CD4-positive, alpha-beta T cell (primary cell): ENCODE results near the gene FEM1A. TPM values are rescaled to one million over a fixed set of nuclear protein-coding genes. Genes with fewer than 3 reads are reported as not detected.
"Not testable (repeated sequence)": the region's sequence is repeated elsewhere in the genome, so short reads cannot be mapped to it uniquely, and the experiment has no call there.

Source experiments
- ATAC-seq: fragments of 200-7000 bp; cut with Tn5 transposase; one replicate; pipeline ENCODE4 v1.10.0; 2022; ENCODE audit warnings: mild to moderate bottlenecking; ENCODE audit not compliant: poor library complexity
- CTCF ChIA-PET: fragments of 350-600 bp; sonication (Branson Sonifier 250); formaldehyde crosslinking; loops from one replicate; lab custom pipeline; 2021; ENCODE audit warnings: antibody characterized with exemption, inconsistent platforms; lab: Charles Lee
- POLR2A ChIA-PET: fragments of 350-600 bp; sonication (Branson Sonifier 250); formaldehyde crosslinking; loops from one replicate; lab custom pipeline; 2021; ENCODE audit warnings: antibody characterized with exemption, inconsistent platforms; lab: Charles Lee
- DNase-seq, 14 experiments: peaks; one replicate each; pipeline ENCODE4 v3.0.0-alpha.2; 2013 to 2020; ENCODE audit warnings: mixed read lengths in 2 of 14
- H3K27ac ChIP-seq, 2 donors: one replicate each; pipeline versions ENCODE4 v1.5.1 to v1.7.0; 2013; ENCODE audit warnings: low read length in 2 of 2, low read depth in 1 of 2, mild to moderate bottlenecking in 1 of 2
- H3K27me3 ChIP-seq, 2 experiments: 1 replicate in 1 of 2; 2 replicates in 1 of 2; pipeline versions ENCODE4 v1.6.1 to v1.7.0; 2013; ENCODE audit warnings: low read length in 2 of 2, control low read depth in 1 of 2, mild to moderate bottlenecking in 1 of 2, moderate library complexity in 1 of 2; ENCODE audit not compliant: insufficient read depth in 2 of 2, control insufficient read depth in 1 of 2
- H3K36me3 ChIP-seq: one replicate; pipeline ENCODE4 v1.6.1; 2013; ENCODE audit warnings: low read length, control low read depth; ENCODE audit not compliant: insufficient read depth
- H3K4me1 ChIP-seq: one replicate; pipeline ENCODE4 v1.6.1; 2013; ENCODE audit warnings: low read length, control low read depth; ENCODE audit not compliant: insufficient read depth
- H3K4me3 ChIP-seq: one replicate; pipeline ENCODE4 v1.5.1; 2013; ENCODE audit warnings: mild to moderate bottlenecking, low read length, moderate library complexity
- H3K9me3 ChIP-seq, 2 experiments: 1 replicate in 1 of 2; 2 replicates in 1 of 2; pipeline versions ENCODE4 v1.6.1 to v1.7.0; 2013; ENCODE audit warnings: low read length in 2 of 2, mild to moderate bottlenecking in 2 of 2, control low read depth in 1 of 2, moderate library complexity in 1 of 2; ENCODE audit not compliant: control insufficient read depth in 1 of 2, insufficient read depth in 1 of 2
- H3K27ac Mint-ChIP-seq: one replicate; pipeline ENCODE4 v1.8.0; 2020; ENCODE audit warnings: mixed read lengths
- H3K27me3 Mint-ChIP-seq: one replicate; pipeline ENCODE4 v1.8.0; 2021; ENCODE audit warnings: mixed read lengths
- H3K36me3 Mint-ChIP-seq: one replicate; pipeline ENCODE4 v1.8.0; 2021; ENCODE audit warnings: low read depth, mixed read lengths
- H3K4me1 Mint-ChIP-seq: one replicate; pipeline ENCODE4 v1.8.0; 2021; ENCODE audit warnings: low read depth, mixed read lengths
- H3K4me3 Mint-ChIP-seq: one replicate; pipeline ENCODE4 v1.8.0; 2020; ENCODE audit warnings: mild to moderate bottlenecking, mixed read lengths
- H3K9me3 Mint-ChIP-seq: one replicate; pipeline ENCODE4 v1.8.0; 2020; ENCODE audit warnings: mixed read lengths
- CTCF ChIP-seq: fragments of 200-600 bp; IDR thresholded peaks from one replicate; pipeline ENCODE4 v1.8.0; 2022; ENCODE audit warnings: antibody characterized with exemption, mild to moderate bottlenecking
- intact Hi-C, 2 experiments: fragments of 100-400 bp; cut with DNase I in 1 of 2; cut with micrococcal nuclease in 1 of 2; formaldehyde crosslinking; loops; one replicate each; pipeline versions ENCODE4 v1.15.1 to v1.9.0; 2023 to 2025; cut with DNase I, micrococcal nuclease
- total RNA-seq, 174 experiments: library from RNA in 2 of 174; stranded (reverse) in 2 of 174; gene quantifications; one replicate each; pipeline ENCODE4 v1.2.3 and lab custom pipeline; 2021 to 2026

Gene FEM1A
- total RNA-seq, 2 experiments from 2014 or later = 11.8 to 12.1 TPM

GRCh38 chr19:4803736-4804695 lies 12.5 kb downstream of the FEM1A start:
- Mint-ChIP-seq H3K4me3 (no peak overlapping the region), H3K27ac (no peak overlapping the region), H3K9me3 (no peaks in the 10 kb centered on the region), H3K4me1 (no peaks in the 10 kb centered on the region), H3K27me3 (no peaks in the 10 kb centered on the region), H3K36me3 (no peaks in the 10 kb centered on the region)
- Histone ChIP-seq H3K4me3 (no peak overlapping the region), H3K36me3 (no peaks in the 10 kb centered on the region), H3K9me3 (no peaks in the 10 kb centered on the region), H3K27ac (no peak overlapping the region), H3K4me1 (peaks cover 7% of the 10 kb centered on the region), H3K27me3 (no peaks in the 10 kb centered on the region)
- intact Hi-C loops = loop anchor here (1.0 to 10.0 kb wide), 2 partner anchors 72 to 229 kb away; no protein-coding TSS in a partner anchor
- CTCF ChIA-PET = interaction anchor here (1.9 to 2.8 kb wide), 3 partner anchors 13 to 71 kb away, joined by 4 to 14 read pairs (median 5); partner anchors contain the start of gene FEM1A
- DNase-seq (peak; percentile 39 to 84 (median 58)), ATAC-seq (peak; percentile 99)
- POLR2A ChIA-PET = no interaction called here
- peak; percentile 84 for TF ChIP-seq CTCF

GRCh38 chr19:4805140-4805539 lies 13.6 kb downstream of the FEM1A start:
- H3K4me3 ChIP-seq, H3K4me1 Mint-ChIP-seq, H3K9me3 ChIP-seq, DNase-seq, H3K27ac Mint-ChIP-seq, H3K36me3 Mint-ChIP-seq, H3K27me3 ChIP-seq, H3K9me3 Mint-ChIP-seq, ATAC-seq, H3K27me3 Mint-ChIP-seq, H3K4me3 Mint-ChIP-seq, H3K27ac ChIP-seq, POLR2A ChIA-PET, H3K36me3 ChIP-seq: not testable (repeated sequence)
- intact Hi-C loops = loop anchor here in 1 of 2 experiments (10.0 kb wide), 1 partner anchor 230 kb away; no protein-coding TSS in a partner anchor
- CTCF ChIA-PET = interaction anchor here (0.7 to 2.8 kb wide), 3 partner anchors 14 to 46 kb away, joined by 3 to 14 read pairs (median 5); partner anchors contain the start of gene FEM1A
- H3K4me1 ChIP-seq = peaks cover 11% of the 10 kb centered on the region

- Mint-ChIP-seq H3K36me3 (no peaks in the 10 kb centered on the region), H3K27me3 (no peaks in the 10 kb centered on the region), H3K9me3 (no peaks in the 10 kb centered on the region), H3K4me3 (no peak overlapping the region), H3K27ac (no peak overlapping the region), H3K4me1 (peaks cover 4% of the 10 kb centered on the region)
- no peak for ATAC-seq
- ChIA-PET POLR2A (no interaction called here), CTCF (interaction anchor here (2.8 kb wide), 1 partner anchor 45 kb away, joined by 14 read pairs; no protein-coding TSS in a partner anchor)
- Histone ChIP-seq H3K9me3 (no peaks in the 10 kb centered on the region), H3K4me3 (no peak overlapping the region), H3K27ac (no peak overlapping the region), H3K4me1 (peaks cover 11% of the 10 kb centered on the region), H3K36me3 (no peaks in the 10 kb centered on the region), H3K27me3 (no peaks in the 10 kb centered on the region)
- intact Hi-C loops = loop anchor here in 1 of 2 experiments (10.0 kb wide), 1 partner anchor 232 kb away; no protein-coding TSS in a partner anchor
- TF ChIP-seq CTCF = no peak
- DNase-seq = no peak
Observed at GRCh38 chr19:4806384-4806783, 14.8 kb downstream of the FEM1A start.
